ENCODE data around the gene ALK.

ALK gene

DNA sequence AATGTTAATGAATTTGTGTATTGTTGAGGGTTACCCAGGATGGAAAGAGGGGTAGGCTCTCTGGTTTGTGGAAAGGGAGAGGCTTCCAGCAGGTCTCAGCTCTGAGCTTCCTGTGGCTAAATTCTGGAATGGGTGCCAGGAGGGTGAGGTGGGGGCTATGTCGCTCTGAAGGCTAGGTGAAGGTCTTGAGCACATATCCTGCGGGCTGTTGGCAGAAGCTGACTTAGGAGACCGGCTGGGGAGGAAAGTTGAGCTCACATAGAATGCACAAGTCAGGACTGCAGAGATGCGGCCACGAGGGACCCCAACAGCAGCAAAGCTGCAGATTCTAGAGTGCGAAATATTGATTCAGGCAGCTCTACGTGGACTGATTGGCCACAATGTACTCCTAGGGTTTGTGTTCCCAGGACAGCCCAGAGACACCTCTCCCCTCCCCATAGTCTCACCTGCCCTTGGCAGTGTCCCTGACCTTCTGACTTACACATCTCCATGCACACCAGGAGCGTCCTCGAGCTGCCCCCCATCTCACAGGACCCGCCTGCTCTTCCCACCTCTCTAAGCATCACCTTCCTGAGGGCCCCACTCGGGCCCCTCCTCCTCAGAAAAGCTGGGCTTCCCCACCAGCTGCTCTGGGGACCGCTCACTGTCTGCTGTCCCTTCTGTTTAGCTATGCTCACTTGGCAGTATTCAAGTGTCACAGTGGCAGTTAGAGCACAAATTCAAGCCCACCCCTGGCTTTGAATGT lies 72.6 kb downstream of the ALK start:
- TF ChIP-seq, protein P1, sequence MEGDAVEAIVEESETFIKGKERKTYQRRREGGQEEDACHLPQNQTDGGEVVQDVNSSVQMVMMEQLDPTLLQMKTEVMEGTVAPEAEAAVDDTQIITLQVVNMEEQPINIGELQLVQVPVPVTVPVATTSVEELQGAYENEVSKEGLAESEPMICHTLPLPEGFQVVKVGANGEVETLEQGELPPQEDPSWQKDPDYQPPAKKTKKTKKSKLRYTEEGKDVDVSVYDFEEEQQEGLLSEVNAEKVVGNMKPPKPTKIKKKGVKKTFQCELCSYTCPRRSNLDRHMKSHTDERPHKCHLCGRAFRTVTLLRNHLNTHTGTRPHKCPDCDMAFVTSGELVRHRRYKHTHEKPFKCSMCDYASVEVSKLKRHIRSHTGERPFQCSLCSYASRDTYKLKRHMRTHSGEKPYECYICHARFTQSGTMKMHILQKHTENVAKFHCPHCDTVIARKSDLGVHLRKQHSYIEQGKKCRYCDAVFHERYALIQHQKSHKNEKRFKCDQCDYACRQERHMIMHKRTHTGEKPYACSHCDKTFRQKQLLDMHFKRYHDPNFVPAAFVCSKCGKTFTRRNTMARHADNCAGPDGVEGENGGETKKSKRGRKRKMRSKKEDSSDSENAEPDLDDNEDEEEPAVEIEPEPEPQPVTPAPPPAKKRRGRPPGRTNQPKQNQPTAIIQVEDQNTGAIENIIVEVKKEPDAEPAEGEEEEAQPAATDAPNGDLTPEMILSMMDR (IDR thresholded peaks at IDR 0.05; ENCODE audit: low read depth, low read length), result no peak
- H3K9me3 ChIP-seq (ENCODE audit: severe bottlenecking), result no peaks in the 10 kb centered on the region
- no peak for DNase-seq
- no peaks in the 10 kb centered on the region for H3K27me3 ChIP-seq (ENCODE audit: insufficient read depth, low read depth, severe bottlenecking)
- H3K27ac ChIP-seq, result no peak overlapping the region
- no peaks in the 10 kb centered on the region for H3K36me3 ChIP-seq
- H3K4me3 ChIP-seq (ENCODE audit: low read depth, low read length), result no peak overlapping the region

DNA sequence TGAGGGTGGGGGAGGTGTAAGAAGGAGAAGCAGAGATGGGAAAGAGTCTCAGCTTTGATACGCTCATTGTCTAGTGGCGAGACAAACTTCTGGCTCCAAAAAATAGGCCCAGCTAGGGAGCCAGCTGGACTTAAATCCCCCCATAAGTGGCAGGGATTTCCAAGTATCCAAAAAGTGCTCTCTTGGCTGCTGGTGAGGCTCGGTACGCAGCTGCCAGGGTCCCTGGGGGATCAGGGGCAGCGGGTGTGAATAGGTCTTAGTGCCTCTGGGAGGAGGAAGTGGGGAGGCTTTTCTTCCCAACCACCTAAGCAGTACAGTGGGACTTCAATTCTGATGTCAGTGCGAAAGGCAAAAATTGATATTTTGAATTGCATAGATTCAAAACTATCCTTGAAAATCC lies 73.5 kb downstream of the ALK start:
- no peaks in the 10 kb centered on the region for H3K36me3 ChIP-seq
- H3K27ac ChIP-seq, result no peak overlapping the region
- H3K9me3 ChIP-seq (ENCODE audit: severe bottlenecking), result no peaks in the 10 kb centered on the region
- no peak for DNase-seq
- H3K27me3 ChIP-seq (ENCODE audit: insufficient read depth, low read depth, severe bottlenecking), result no peaks in the 10 kb centered on the region
- TF ChIP-seq, protein P1 (IDR thresholded peaks at IDR 0.05; ENCODE audit: low read depth, low read length), result no peak
- H3K4me3 ChIP-seq (ENCODE audit: low read depth, low read length), result no peak overlapping the region

DNA sequence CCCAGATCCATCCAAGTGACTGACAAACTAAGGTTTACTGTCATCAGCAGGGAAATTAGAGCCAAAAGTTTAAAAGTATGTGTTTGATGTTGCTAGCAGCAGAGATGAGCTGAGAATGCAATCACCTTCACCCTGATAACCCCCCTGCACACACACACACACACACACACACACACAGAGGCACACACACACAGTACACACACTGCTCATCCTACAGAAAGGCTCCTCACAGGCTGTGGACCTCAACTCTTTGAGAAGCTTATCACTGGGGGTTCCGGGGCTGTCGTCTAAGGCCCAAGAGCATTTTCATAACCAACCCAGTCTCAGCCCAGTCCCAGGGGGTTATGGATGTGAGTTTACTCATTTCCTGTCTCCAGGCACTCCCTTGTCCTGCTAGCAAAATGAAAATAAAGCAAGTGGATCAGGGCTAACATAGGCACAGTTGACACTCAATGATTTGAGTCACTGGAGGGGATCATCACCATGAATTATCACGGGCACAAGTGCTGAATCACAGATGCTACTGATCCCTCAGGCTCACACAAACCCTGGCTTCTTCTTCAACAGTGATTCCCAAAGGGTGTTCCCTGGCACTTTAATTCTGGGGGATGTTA lies 76.6 kb downstream of the ALK start:
- H3K4me3 ChIP-seq (ENCODE audit: low read depth, low read length), result no peak overlapping the region
- H3K27me3 ChIP-seq (ENCODE audit: insufficient read depth, low read depth, severe bottlenecking), result no peaks in the 10 kb centered on the region

DNA sequence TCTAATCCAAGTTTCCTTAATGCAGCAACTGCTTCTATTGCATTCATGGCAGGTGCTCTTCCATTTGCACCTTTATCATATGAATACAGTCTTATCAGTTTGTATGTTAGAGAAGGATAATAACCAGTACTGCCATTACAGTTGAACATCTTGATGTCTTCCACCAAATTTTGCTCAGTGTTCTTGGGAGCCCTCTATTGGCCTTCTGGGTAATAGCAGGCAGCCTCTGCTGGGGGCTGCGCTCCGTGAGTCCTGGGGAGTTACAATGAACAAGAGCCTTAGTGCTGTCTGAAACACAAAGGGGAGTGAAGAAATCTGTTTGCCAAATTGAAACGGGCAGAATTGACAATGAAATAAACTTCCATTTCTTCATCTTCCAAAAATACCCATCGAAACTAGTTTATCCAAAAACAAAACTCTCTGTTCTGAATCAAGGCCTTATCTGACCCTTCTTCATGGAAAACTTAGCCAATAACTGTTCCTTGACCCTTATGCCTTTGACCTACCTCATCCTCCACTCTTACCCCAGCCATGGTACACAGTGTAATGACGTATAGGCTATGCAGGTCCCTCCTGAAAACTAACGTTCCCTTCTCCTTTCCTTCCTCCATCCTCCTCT lies 79.9 kb downstream of the ALK start:
- DNase-seq, result peak; percentile 58
- Histone ChIP-seq H3K36me3 (no peaks in the 10 kb centered on the region), H3K4me3 (ENCODE audit: low read depth, low read length) (no peak overlapping the region), H3K27me3 (ENCODE audit: insufficient read depth, low read depth, severe bottlenecking) (no peaks in the 10 kb centered on the region), H3K27ac (no peak overlapping the region), H3K9me3 (ENCODE audit: severe bottlenecking) (peaks cover 4% of the 10 kb centered on the region)
- TF ChIP-seq, protein P1 (IDR thresholded peaks at IDR 0.05; ENCODE audit: low read depth, low read length), result peak; percentile 88

More for the DNA sequence above, 76.6 kb downstream of the ALK start:
- DNase-seq, result no peak
- H3K9me3 ChIP-seq (ENCODE audit: severe bottlenecking), result no peaks in the 10 kb centered on the region
- TF ChIP-seq, protein P1 (IDR thresholded peaks at IDR 0.05; ENCODE audit: low read depth, low read length), result no peak
- no peak overlapping the region for H3K27ac ChIP-seq
- H3K36me3 ChIP-seq, result no peaks in the 10 kb centered on the region

DNA sequence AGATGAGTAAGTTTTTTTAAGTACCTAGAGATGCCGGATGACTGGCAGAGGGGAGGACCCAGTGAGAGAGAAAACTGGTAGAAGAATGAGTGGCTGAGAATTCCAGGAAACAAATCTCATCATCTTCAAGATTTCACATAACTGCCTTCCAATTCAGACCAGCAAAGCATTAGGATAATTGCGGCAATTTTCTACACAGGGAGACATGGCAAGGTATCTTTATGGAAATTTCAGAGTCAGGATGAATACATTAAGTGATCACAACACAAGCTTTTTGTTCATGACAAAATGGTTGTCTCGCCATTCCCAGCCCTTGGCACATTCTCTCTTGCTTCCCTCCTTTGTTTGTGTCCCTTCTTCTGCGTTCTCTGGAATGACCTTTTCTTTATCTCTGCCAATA lies 82.1 kb downstream of the ALK start:
- no peak overlapping the region for H3K27ac ChIP-seq
- H3K9me3 ChIP-seq (ENCODE audit: severe bottlenecking), result peaks cover 8% of the 10 kb centered on the region
- H3K4me3 ChIP-seq (ENCODE audit: low read depth, low read length), result no peak overlapping the region
- DNase-seq, result no peak
- H3K27me3 ChIP-seq (ENCODE audit: insufficient read depth, low read depth, severe bottlenecking), result no peaks in the 10 kb centered on the region
- no peaks in the 10 kb centered on the region for H3K36me3 ChIP-seq
- TF ChIP-seq, protein P1 (IDR thresholded peaks at IDR 0.05; ENCODE audit: low read depth, low read length), result no peak

Measured in WERI-Rb-1 (cell line).